Lower leg skin (tissue), 3 donors: Measurements from ENCODE around the gene STATH.

ENCODE experiments used
- CTCF ChIP-seq, 3 donors: fragments of 450-650 bp; IDR thresholded peaks; one replicate each; pipeline ENCODE4 v1.5.1; 2016; ENCODE audit warnings: antibody characterized with exemption in 3 of 3, mild to moderate bottlenecking in 3 of 3, moderate library complexity in 2 of 3
- POLR2A ChIP-seq, 2 donors: fragments of 450-650 bp; IDR thresholded peaks; one replicate each; pipeline ENCODE4 v1.6.1; 2016 to 2017; ENCODE audit warnings: antibody characterized with exemption in 2 of 2, mild to moderate bottlenecking in 1 of 2, moderate library complexity in 1 of 2

GRCh38 chr4:69984030-69984443 lies 11.7 kb upstream of the STATH start:
- TF ChIP-seq CTCF (IDR thresholded peaks at IDR 0.05) = no peak
- TF ChIP-seq POLR2A (IDR thresholded peaks at IDR 0.05) = no peak
